ENCODE data around the gene ZNF827.

ZNF827 gene

DNA sequence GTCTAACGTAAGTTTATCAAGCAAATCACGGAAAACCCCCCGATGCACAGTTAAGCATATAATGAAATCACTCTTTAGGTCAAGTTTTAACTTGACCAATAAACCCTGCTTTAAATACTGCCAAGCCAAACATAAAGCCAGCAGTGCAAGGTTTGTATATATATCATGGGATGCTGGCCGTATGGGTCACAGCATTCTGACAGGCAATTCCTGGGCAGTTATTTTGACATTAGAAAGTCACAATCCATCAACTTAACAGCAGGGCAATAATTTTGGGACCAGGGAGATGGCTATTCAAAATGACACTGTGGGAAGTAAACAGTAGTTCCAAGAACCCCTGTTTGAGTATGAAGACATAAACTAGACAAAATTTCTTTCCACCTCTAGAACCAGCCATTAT is 116.9 kb downstream of the ZNF827 start:
- DNase-seq: no peak

DNA sequence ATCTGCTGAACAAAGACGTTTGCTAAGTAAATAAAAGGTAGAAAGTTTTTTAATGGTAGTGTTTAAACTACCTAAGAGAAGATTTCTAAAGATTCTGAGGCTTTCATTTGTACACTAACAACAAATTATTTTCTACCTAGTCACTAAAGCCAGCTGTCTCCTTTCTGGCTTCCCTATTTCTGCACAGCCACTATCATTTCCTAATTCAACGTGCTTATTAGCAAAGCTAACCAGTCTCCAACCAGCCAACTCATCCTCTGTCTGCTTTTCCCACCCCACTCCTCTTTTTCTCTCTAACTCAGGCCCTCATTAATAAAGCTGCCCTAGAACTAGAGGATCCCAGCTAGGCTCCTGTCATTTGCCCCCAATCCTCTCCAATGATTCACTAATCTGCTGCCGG is 118.2 kb downstream of the ZNF827 start:
- DNase-seq: no peak

DNA sequence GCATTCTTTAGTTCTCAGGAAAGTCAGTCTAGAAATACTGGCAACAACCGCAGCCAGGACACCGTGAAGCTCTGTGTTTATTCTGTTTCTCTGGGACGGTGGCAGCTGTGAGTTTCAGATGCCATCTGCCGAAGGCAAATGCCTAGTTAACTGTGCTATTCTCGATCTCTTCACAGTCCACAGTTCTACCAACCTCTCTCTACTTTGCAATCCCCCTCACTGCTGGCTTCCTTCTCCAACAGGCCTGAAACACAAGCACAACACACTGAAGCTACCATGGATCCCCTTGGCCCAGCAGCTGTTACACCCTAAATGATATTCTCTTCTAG is 118.8 kb downstream of the ZNF827 start:
- DNase-seq: no peak

DNA sequence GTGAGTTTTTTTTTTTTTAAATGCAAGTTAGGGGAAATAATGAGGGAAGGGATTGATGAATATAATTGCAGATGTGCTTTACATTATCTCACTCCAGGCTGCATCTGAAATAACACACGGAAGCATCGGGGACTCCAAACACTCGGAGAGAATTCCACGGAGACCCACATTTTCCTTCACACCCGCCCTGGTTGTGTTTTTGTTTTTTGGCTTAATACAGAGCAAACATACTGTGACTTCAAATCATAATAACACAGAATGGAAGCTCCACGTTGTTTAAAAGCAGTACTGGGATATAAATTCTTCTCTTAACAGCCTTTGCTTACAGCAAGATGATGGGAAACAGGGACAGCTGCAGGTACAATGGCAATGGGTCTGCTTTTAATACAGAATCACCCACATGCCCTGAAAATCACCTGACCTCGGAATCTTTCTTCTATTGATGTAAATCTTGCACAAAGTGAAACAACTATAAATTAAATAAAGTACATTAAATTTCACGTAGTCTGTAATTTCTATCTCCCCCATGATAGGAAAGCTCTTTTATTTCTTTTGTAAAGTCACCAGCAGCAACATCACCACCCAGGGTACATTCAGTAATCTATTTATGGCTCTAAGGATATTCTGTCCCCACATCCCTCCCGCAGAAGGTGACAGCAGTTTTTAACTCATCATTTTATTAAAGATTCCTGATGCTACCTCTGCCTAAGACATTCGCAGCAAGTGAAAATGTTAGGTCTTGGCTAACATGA is 119.3 kb downstream of the ZNF827 start:
- no peak for DNase-seq

DNA sequence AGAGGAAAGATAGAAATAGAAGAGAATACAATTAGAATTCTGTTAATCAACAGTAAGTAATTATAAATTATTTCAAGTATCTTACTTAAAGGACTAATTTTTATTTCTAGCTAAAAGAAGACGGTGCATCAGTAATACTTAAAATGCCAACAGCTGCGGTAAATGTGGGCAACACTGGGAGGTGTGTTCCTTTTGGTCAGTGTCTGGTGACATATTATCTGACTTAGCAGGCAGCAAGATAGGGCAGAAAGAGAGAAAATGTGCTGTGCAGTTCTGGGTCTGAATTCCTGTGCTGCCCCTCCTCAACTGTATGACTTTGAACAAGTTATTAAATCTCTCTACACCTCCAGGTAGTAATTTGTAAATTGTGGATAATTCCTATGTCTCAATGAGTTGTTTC is 120.6 kb downstream of the ZNF827 start:
- no peak for DNase-seq

DNA sequence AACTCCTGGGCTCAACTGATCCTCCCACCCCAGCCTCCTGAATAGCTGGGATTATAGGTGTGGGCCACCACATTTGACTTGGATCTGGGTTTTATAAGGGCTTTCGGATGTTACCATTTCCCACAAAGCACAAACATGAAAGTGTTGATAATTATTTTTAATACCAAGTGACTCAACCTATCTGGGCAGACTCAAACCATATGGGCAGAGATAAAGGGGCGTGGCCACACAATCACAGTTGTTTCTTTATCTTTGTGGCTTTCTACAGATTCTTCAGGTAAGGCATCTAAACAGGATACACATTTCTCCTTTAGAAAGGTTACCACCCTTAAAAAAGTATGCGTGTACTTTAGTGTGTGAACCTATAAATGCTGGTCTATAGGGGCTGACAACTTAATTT is 122.5 kb downstream of the ZNF827 start:
- no peak for DNase-seq

DNA sequence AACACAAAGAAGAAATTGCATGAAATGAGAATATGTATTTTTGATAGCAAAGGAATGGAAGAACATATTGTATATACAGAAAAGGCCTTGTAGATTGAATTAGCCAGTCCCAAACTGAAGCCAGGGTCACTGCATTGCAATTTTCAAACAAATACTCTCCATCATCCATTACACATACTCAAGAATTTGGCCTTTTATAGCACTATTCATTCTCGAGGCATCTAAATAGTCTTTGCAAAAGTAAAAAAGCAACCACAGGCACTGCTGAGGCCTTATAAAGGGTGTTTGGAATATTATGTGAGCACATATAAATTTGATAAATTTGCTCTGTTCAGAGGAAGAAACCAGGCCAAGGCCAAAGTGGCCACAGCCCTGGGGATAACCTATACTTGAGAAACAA is 123.0 kb downstream of the ZNF827 start:
- DNase-seq: no peak

DNA sequence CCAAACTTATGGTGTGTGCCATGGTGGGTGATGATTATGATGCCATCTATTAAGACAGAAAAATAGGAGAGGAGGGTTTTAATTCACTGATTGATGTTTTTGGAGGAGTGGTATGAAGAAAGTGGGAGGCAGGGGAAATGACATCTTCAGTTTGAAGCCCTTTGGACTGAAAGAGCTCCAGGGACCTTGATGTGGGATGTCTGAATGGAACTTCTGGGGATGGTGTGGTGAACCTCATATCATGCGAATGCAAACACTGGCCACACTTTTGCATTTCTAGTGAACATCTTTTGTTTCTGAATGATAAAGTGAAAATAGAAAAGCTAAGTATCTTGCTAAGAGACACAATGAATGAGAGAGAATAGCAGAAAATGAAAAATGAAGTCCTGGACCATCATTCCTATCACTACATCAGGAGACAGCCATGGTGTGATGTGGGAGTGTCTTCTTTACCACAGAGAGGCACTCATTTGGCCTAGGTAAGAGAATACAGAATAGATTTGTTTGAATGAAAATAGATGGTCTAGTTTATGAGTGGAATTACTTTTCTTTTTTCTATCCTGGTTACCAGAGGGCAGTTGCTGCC is 123.5 kb downstream of the ZNF827 start:
- DNase-seq: no peak

DNA sequence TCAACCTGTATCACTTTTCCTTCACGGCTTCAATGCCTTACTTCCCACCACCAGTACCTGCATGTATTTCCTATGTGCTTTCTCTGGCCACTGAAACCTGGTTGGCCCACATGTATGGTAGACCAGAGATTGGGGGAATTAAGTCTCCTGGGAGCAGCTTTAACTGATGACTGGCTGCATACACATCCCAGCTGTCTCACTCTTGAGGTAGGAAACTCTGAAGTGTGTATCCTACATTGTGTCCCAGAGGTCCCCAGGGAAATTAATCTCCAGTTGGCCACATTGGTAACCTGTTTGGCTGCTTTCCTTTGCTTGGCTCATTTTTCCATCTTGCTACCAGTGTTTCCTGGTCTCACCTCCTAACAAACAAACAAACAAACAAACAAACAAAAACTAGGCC is 124.4 kb downstream of the ZNF827 start:
- DNase-seq: no peak

DNA sequence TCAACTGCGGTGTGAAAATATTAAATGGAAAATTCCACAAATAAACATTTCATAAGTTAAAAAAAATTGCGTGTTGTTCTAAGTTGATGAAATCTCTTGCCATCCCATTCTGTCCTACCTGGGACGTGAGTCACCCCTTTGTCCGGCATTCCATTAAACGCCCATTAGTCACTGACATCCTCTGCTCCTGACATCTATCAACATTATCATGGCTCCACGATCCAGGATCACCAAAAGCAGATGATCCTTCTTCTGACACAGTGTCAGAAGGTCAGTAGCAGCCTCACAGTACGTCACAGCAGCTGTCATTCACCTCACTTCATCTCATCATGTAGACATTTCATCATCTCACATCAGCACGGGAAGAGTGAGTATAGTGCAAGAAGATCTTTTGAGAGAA is 125.7 kb downstream of the ZNF827 start:
- DNase-seq: no peak

DNA sequence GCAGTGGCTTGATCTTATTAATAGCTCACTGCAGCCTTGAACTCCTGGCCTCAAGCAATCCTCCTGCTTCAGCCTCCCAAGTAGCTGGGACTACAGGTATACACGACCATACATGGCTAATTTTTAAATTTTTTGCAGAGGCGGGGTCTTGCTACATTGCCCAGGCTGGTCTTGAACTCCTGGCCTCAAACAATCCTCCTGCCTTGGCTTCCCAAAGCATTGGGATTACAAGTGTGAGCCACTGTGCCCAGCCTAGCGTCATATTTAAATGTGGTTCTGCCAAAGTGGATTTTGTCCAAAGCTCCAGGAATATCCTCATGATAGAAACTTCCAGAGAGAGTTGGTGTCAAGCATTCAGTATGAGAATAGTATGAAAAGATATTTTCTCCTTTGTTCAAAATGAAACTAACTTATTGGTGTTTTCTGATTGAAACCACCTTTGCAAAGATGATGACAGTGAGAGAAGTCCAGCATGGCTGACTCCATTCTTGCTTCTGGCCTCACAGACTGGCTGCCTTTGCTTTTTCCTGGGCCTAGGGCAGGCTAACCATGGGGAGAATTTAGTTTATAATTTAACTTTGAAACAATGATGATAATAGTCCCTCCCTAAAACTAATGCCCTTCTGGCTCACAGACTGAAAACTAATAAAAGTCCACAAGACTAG is 129.6 kb downstream of the ZNF827 start:
- no peak for DNase-seq

DNA sequence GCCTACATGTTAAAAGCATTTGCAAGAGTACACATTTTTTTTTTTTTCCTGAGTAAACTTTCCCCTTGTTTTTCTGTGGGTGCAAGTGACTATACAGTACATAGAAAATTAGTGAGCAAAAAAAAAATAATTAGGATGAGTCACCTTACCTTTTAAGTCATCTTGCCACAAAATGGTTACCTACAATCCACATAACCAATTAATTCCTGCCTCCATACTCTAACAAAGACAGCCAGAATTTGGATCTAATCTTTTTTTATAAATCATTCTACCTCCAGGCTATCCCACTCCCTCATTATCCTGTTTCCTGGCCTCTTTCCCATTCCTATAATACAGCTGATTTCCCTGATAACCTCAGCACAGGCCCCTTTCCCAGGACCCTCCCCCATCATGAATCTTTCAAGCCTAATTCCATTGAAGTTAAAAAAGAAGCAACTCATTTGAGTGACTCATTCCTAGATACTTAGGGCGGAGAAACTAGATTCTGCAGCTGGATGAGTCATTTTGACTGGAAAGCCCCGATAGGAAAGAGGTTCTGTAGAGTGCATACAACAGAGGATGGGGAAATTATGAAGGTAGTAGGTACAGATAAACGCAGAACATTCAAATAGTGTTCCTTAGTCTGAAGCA is 130.5 kb downstream of the ZNF827 start:
- DNase-seq: no peak

DNA sequence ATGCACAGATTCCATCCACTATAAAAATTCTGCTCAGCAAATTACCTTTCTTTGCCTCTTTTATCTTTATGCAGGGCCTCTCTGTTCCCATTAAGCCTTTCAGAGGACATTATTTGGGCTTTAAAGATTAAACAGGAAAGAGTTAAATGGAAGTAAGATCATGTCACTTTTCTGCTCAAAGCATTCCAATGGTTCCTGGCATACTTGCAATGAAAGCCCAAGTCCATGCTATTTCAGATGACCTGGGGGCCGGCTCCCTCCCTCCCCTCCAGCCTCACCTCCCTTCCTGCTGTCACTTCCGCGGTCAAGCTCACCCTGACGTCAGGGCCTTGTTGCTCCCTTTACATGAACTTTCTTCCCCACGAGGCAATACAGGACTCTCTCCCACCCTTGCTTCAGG is 133.1 kb downstream of the ZNF827 start:
- DNase-seq: no peak

DNA sequence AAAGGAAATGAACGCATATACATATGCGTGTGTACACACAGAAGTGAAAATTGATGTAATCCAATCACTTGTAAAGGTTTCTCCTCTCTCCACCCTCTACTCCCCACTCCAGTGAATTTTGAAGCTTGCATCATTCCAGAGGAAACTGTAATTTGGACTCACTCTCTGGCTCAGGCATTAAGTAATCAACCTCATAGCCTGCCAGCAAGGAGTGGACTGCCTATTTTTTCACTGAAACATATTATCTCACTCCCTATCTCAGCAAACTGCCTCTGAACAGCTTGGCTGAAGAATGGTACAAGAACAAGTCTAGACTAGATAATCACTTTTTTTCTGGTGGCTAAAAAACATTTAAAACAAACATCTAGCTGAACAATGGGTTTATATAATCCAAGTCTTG is 134.5 kb downstream of the ZNF827 start:
- DNase-seq: no peak

DNA sequence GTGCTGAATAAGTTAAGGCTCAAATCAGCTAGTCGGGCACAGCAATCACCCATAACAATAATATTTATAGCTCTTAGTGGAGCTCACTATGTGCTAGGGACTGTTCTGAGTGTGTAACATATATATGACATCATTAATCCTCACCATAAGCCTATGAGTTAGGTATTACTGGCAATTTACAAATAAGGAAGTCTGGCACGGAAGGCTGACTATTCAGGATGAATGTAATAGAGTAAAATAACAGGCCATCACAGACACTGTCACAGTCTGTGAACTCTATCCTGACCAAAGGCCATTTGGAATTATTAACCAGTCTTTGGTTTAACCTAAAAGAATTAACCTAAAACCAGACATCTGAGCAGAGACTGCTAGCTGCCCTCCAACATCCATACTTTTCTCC is 139.4 kb downstream of the ZNF827 start:
- no peak for DNase-seq

DNA sequence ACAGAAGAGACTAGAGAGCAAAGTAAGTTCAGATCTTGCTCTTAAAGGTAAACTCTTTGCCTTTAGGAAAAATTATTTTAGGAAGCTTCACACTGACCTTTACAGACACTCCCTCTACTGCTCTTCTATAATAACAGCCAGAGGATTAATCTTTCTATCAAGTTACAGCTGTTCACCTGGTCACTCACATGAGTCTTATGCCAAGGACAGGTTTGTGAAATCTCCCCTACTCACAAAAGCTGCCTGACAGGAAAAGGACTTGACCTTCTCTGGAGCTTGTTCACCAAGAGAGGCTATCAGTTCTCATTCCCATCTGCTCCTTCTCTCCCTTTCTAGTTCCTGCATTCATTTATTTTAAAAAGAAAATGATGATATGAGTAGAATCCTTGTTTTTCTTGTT is 141.3 kb downstream of the ZNF827 start:
- DNase-seq: no peak

DNA sequence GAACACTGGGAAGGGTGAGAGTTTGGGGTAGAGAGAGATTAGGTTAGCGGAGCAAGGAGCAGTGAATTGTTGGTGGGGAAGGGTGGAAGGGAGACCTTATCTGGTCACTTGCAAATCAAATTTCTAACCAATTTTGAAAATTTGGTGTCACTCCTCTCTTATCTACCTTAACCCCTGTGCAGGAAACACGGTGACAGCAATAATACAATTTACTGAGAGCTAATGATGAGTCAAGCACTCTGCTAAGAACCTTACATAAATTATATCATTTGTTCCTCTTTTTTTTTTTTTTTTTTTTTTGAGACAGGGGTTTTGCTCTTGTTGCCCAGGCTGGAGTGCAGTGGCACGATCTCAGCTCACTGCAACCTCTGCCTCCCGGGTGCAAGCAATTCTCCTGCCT is 142.3 kb downstream of the ZNF827 start:
- no peak for DNase-seq

DNA sequence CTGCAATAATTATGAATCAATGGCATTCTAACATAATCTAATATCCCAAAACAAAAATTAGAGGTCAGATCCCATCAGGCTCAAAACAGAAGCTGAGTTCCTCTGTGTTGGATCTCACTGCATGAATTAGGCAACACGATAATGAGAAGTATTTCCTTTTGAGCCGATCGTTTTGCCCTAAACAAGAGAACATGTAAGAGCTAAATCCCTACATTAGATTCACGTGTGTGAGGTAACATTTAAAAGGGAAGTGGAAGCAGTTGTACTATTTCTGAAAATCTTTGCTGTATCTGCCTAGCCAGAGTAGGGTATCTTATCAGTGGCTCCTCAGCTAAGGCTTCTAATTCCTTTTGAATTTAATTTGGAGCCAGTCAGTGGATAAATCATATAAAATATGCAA is 143.1 kb downstream of the ZNF827 start:
- DNase-seq: no peak

DNA sequence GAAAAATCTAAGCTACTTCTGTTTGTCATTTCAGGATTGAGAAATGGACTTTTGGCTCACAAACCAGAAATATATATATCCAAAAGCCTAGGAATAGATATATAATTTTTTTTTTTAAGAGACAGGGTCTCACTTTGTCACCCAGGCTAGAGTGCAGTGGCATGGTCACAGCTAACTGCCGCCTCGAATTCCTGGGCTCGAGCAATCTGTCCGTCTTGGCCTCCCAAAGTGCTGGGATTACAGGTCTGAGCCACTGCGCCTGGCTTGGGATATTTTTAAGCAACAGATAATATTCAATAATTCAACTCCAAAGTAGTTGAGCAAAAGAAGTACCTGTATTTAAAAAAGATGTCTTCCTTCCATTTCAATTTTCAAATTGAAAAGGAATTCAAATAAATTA is 146.2 kb downstream of the ZNF827 start:
- DNase-seq: no peak

DNA sequence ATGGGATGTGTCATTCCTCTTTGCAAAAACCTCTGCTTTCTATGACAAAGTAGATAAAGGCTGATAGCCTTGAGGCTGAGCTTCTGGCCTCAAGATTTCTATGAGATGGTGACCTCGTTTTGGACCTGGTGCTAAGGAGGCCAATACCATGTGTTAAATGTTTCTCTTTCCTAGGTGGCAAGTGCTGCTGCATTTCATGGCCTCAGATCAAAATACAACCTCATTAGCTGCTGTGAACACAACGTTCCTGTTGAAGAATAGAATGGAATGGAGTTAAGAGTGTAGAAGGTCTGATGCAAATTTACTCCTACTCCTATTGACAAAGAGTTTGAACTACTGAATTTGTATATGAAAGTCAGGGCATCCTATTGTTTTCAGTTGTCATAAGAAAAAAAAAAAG is 146.6 kb downstream of the ZNF827 start:
- no peak for DNase-seq

DNA sequence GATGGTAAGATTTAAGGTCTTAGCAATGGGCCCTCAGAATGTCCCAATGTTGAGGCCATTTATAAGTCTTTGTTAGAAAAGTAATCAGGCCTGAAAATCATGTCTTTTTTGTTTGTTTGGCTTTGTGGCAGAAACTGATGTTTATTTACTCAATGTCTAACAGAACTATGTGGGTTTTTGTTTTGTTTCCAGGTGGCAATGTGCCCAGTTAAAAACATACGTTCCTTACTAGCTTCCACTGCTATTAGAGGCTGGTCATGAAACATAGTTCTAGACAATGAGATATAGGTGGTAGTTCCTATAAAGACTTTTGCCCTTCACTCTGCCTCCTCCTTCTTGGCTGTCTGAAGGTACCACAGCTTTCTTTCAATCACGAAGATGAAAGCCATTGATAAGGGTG is 149.9 kb downstream of the ZNF827 start:
- no peak for DNase-seq

DNA sequence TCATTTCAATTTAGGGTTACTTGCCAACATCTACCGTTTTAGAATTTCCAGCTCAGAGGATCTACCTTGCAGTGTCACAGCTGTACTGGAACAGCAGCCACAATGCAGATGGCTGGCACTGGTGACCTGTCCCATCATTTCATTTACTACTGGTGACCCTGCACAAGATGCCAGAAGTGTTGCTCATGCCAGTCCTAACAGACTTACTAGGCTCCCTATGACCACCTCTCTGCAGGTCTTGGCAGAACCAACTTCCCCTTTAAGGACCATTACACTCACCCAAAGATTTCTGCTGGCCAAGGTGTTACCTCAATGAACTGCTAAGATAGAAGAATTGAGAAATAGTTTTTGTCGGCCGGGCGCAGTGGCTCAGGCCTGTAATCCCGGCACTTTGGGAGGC is 151.8 kb downstream of the ZNF827 start:
- DNase-seq: no peak

DNA sequence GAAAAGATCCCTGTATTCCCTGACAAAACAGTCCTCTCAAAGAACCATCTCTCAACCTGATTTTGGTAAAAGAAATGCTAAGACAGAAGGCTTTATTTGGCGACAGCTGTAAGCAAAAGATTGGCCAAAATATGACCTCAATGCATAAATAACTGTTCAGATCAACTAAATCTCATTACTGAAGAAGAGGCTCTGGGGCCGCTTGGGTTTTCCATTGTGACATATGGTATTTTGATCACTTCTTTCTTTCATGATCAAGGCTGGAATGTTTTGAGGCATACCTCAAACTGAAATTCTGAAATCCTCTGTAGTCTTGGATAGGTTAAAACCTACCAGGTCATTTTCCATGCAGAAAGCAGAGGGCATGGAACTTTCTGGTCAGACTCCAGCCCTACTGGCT is 152.4 kb downstream of the ZNF827 start:
- no peak for DNase-seq

DNA sequence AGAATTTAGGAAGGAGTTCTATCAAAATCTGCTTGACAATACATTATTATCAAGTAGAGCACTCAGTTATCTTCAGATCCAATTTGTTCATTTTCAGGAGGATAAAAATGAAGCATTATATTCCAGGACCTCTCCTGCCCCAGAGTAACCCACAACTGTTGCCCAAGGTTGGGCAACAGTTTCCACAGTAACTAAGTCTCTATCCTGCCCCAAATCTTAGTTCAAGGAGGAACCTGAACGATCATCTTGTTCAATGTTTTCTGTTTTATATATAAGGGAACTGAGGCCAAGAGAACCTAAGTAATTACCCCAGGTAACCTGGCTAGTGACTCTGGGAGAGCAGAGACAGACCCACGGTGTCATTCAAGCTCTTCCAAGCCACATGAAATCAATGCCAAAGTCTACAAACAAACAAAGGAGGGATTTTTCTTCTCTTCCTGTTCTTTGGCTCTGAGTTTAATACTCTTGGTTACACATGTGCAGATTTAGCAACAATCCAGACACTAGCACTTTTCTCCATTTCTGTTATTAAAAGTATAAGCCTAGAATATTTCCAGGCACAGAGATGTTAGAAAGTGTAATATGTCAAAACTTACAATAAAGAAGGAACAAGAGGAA is 153.1 kb downstream of the ZNF827 start:
- DNase-seq: no peak

Data from right forelimb (tissue), 1 donor.